ENCODE results near the gene SPARCL1. TPM values are rescaled to one million over a fixed set of nuclear protein-coding genes. Genes with fewer than 3 reads are reported as not detected.

SPARCL1 gene
- total and polyA plus RNA-seq, 2 of the 13 experiments (the other 11 are each of a cell fraction or from before 2014, with no cell fraction given), result 0.04 TPM; not detected in 1

GRCh38 chr4:87565746-87566145 lies 36.6 kb upstream of the SPARCL1 start:
- no peak overlapping the region for H3K4me3 ChIP-seq (replicated peaks in 1 of 3; ENCODE audit: insufficient read depth in 1 of 3, low read depth in 2 of 3, low read length in 3 of 3)
- in situ Hi-C loops (cut with HindIII; ENCODE audit: extremely low pct_ligation_motif_present, low pct_unique_long_range_greater_than_20kb), result no loop called here
- no peak overlapping the region for H3K27ac ChIP-seq (ENCODE audit: extremely low read length, insufficient read depth, low read length)
- H2AFZ ChIP-seq (ENCODE audit: low read length), result no peak overlapping the region
- no peak for ATAC-seq
- H3K36me3 ChIP-seq (replicated peaks in 1 of 2; ENCODE audit: control insufficient read depth in 1 of 2, insufficient read depth in 2 of 2, low read length in 2 of 2), result no peaks in the 10 kb centered on the region
- no peaks in the 10 kb centered on the region for H3K4me1 ChIP-seq (ENCODE audit: insufficient read depth, low read length)
- no peak for DNase-seq (ENCODE audit: low spot score)
- intact Hi-C loops (cut with micrococcal nuclease; ENCODE audit: unreplicated experiment), result no loop called here
- no peak overlapping the region for H3K4me2 ChIP-seq (ENCODE audit: low read depth, low read length)
- POLR2A ChIA-PET, result no interaction called here
- no peaks in the 10 kb centered on the region; a peak in 1 of 5 replicates for H3K27me3 ChIP-seq (ENCODE audit: control insufficient read depth in 1 of 2, insufficient read depth in 2 of 2, low read length in 2 of 2)
- no peak for FAIRE-seq
- H3K9ac ChIP-seq (ENCODE audit: insufficient read depth, low read depth, low read length), result no peak overlapping the region
- no peaks in the 10 kb centered on the region for H3K79me2 ChIP-seq (ENCODE audit: insufficient read depth, low read length)
- H3K9me3 ChIP-seq (ENCODE audit: low read length), result no peaks in the 10 kb centered on the region
- no peaks in the 10 kb centered on the region for H4K20me1 ChIP-seq (ENCODE audit: insufficient read depth, low read length)
- WGBS (ENCODE audit: low lambda C conversion rate), result 0% methylated on average over 4 of the region's 4 CpGs
- TF ChIP-seq MAFF (IDR thresholded peaks at IDR 0.05; ENCODE audit: low read depth, low read length), result no peak
- TF ChIP-seq SKIL (CRISPR knock-in tag; IDR thresholded peaks at IDR 0.05; ENCODE audit: borderline replicate concordance), result no peak
- no peak for TF ChIP-seq STAG1 (CRISPR knock-in tag; IDR thresholded peaks at IDR 0.05)
- TF ChIP-seq SALL2 (CRISPR knock-in tag; IDR thresholded peaks at IDR 0.05), result no peak
- TF ChIP-seq BORCS8-MEF2B (CRISPR knock-in tag; IDR thresholded peaks at IDR 0.05), result no peak
- no peak for TF ChIP-seq MNT (IDR thresholded peaks at IDR 0.05)
- no peak for TF ChIP-seq ZNF570 (CRISPR knock-in tag; IDR thresholded peaks at IDR 0.05; ENCODE audit: borderline replicate concordance)
- no peak for TF ChIP-seq ZNF275 (CRISPR knock-in tag; IDR thresholded peaks at IDR 0.05; ENCODE audit: borderline replicate concordance)
- CTCF ChIA-PET (ENCODE audit: low intra/inter-chr PET ratio, low total read pairs), result no interaction called here
- BruUV-seq (replicated peaks), result no TSS peak
